Measurements from ENCODE around the gene TMEM179.
"Not testable (repeated sequence)": the region's sequence is repeated elsewhere in the genome, so short reads cannot be mapped to it uniquely, and the experiment has no call there.

The TMEM179 gene

DNA sequence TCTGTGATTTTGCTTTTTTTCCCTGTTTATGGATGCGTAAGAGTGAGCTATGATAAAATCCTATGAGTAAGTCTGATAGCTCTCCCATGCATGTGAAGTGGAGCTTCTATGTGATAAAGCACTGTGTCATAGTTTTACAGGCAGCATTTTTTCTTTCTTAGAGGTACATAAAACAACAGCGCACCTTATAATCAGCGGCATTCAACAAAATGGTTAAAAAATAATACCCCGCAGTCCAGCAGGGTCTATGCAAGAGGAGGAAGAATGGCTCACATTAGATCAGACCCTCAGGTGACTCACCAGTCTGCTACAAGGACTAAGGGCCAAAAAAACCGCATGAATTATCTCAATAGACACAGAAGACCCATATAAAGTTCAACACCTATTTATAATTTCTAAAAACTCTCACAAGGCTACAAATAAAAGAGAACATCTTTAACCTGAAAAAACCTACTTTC, 33.0 kb upstream of the TMEM179 start:
- DNase-seq = no peak

DNA sequence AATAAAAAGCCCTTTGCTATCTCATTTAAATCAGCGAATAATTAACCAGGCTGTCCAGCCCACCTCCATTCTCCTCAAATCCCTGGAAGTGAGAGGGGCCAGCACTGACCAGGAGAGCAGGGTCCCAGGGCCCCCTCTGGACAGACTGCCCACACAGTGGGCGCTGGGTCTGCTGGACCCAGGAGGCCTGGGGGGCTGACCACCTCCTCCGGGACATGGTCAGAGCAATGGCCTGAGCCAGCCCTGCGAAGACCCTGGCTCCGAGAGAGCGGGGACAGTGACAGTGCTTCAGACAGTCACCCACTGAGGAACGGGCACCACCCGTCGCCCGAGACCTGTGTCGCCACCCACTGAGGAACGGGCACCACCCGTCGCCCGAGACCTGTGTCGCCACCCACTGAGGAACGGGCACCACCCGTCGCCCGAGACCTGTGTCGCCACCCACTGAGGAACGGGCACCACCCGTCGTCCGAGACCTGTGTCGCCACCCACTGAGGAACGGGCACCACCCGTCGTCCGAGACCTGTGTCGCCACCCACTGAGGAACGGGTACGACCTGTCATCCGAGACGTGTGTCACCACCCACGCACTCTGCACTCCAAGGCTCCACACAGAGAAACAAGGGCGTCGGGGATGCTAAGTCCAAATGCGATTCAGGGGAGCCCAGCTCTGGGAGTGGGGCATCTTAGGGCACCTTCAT, 32.4 kb upstream of the TMEM179 start:
- DNase-seq = not testable (repeated sequence)

DNA sequence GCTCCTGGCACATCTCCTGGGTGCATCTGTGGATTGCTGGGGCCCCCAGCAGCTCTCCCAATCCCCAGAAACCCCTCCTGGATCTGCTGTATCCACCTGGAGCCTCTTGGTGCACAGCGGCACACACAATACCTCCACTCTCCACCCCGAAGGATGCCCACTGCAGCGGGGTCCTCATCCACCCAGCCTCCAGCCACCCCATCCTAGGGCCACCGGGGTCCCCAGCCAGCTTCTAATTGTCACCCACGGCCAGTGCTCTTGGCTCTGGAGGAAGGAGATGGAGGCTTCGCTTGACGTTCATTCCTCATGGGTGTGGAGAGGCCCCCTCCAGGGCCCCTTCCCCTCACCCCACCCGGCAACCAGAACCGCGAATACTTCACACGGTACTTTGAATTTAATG, 31.6 kb upstream of the TMEM179 start:
- DNase-seq = no peak

DNA sequence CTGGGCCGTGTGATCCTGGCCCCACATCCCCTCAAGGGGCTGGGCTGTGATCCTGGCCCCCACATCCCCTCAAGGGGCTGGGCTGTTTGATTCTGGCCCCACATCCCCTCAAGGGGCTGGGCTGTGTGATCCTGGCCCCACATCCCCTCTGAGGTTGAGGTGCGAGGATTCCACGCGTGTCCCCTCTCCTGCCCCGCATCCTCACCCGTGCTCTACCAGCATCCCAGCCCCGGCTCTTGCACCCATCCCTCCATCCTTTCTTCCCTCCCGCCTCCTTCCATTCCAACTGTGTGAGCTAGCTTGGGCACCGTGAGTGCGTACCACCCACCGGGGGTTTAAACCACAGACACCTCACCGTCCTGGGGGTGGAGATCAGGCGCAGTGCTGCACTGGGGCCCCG, 31.1 kb upstream of the TMEM179 start:
- no peak for DNase-seq

DNA sequence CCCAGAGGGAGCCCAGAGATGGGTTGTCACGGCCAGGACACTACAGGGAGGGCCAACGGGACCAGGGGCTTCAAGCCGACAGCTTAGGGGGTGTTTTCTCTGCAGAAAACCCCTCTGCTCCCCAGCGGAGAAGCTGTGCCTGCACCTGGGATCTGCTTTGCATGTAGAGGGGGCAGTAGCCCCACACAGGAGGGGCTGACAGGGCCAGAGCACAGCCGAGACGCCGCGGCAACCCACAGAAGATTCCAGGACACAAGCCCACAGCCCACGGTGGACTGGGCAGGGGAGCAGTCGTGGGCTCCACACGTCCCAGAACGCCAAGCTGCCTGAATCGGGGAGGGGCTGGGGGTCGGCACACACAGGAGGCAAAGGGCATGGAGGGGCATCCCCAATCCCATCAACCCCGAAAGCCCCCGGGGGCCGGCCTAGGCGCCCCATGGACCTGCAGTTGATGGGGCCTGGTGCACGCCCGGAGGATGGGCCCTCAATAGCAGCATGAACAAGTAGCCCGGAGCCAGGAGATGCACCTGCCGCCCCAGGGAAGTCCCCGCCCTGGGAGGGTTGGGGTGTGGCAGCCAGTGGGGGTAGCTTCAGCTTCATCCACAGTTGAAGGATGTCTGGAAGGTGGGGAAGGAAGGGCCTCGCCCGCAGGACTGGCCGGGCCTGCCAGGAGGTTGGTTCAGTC, 30.5 kb upstream of the TMEM179 start:
- DNase-seq = no peak

DNA sequence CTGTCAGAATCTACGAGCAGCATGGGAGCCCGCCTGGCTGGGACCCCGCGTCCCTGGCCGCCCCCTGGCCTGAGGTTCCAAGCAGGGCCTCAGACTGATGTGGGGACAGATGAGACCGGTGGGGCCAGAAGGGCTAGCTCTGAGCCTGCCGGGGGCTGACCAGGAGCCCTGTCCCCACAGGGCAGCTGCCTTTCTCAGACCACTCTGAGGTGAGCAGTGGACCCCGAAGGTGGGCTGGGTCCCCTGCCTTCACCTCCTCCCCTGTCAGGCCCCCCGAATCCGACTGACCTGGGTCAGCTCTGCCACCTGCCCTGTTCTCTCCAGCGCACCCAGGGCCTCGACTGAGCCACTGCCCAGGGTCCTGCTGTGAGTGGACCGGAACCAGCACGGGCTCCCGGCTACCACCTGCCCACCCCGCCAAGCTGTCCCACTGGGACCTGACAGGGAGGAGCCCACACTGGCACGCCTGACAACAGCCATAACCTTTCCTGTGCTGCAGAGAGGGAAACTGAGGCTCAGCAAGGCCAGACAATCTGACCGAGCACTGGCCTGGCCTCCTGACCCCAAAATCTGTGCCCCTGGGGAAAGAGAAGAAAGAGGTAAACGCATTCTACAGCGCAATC, 29.7 kb upstream of the TMEM179 start:
- DNase-seq = no peak

DNA sequence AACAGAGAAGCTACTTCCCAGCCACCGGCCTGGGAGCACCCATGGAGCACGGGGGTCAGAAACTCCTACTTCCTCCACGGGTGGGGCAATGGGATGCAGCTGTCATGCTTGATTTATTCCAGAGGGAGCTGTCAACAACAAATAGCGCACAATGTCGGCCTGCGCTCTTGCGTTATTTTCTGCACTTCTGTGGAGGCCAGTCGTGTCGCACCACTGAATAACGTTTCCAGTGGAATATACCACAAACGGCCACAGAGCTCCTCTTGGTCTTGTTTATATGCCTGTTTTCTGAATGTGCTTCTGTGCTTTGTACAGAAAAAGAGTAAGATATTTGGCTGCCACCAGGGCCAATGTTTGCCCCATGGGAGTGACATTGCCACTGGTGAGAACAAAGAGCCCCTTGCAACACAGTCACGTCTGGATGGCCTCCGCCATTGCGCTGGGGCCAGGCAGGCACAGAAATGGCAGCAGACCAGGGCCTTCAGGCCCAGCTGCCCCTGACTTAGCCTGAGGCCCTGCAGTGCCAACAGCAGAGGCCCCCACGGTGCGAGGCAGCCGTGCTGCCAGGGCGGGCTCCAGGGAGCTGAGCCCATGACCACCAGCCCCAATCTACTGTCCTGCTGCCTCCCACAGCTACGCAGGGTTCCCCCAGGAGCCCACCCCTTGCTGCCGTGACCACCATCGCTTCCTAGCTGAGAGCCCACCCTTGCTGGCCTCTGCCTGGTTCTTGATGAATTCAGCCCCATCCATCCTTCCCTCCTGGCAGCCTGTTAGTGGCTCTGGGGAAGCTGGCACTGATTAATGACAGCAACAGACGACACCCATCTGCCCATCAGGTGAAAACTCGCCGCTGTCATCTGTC, 28.9 kb upstream of the TMEM179 start:
- DNase-seq = no peak

DNA sequence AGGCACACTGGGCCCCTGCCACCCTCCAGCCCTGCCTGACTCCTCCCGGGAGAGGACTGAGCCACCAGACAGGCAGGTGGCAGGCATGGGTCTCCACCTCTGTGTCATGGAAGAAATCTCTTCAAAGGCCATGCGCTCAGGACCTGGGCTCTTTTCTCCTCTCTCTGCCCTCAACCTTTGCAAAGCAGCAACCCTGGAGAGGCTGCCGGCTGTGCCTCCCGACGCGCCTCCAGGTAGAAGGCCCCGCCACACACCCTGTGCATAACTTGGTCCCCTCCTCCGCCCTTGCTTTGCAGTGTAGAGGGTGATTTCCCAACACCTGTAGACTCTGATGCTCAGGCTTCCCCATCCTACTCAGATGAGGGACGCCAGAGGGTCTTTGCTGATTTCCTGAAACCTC, 28.2 kb upstream of the TMEM179 start:
- DNase-seq = no peak

DNA sequence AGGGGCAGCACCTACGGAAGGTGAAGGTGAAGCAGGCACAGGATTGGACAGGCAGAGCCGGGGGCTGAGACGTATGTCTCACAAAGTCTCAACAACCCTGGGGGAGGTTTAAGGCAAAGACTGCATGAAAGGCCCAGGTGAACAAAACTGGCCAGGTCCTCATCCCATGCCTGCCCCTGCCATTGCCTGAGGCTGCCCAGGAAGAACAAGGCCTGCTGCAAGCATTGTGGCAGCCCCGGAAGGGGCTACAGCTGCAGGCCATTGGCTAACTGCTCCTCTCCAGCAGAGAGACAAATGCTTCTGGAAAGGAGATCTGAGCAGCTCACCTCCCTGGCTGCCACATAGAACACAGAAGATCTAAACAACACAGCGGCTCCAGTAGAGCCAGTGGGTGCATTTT, 20.4 kb upstream of the TMEM179 start:
- DNase-seq = no peak

DNA sequence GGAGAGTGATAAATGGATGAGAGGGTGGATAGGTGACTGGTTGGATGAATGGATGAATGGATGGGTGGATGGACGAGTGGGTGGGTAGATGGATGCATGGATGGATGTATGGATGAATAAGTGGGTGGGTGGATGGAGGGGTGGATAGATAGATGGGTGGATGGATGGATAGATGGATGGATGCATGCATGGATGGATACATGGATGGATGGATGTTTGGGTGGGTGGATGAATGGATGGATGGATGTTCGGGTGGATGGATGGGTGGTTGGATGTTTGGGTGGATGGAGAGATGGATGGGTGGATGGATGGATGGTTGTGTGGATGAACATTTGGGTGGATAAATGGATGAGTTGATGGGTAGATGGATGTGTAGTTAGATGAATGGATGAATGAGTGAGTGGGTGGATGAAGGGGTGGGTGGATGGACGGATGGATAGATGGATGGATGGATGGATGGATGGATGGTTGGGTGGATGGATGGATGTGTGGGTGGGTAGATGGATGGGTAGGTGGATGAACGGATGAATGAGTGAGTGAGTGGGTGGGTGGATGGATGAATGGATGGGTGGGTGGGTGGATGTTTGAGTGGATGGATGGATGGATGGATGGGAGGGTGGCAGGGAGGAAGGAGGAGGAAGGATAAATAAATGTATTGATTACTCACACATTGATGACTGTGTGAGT, 9.7 kb upstream of the TMEM179 start:
- DNase-seq = no peak

DNA sequence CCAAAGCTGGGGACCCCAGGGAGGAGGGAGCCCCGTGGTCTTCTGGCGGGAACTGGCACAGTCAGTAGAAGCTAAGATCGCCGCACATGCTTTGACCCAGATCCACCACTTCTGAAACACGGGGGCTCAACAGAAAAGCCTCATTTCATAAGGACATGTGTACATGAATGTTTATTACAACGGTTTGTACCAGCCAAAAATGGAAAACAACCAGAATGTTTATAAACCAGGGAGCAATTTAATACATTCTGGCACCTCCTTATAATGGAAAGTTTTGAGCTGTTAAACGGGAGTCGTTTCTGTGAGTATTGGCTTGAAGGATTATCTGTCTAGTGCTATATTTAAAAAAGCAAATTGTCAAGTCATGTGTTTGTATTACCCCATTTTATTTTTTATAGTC, 7.3 kb upstream of the TMEM179 start:
- no peak for DNase-seq

DNA sequence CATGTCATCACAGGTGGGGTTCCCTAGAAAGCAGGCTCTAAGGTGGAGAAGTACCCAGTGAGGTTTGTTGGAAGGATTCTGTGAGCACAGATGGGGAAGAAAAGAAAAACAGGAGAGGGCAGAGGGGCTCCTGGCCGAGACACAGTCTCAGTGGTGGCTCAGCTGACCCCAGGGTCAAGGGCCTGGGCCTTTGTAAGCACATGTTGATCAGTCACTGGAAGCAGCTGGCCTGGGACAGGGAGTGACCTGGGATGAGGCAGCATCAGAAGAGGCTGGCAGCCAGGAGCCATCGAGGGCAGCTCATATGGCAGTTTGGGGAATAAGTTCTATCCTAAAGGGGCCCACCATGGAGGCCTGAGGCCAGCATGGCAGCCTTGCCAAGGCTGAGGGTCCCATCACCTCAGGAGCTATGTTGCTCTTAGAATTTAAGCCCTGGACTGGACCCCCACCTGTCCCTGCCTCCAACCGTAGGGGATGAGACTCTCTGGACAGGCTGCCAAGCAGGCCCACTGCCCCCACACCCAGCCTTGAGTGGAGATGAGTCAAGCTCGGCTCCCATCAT, 6.3 kb upstream of the TMEM179 start:
- no peak for DNase-seq

DNA sequence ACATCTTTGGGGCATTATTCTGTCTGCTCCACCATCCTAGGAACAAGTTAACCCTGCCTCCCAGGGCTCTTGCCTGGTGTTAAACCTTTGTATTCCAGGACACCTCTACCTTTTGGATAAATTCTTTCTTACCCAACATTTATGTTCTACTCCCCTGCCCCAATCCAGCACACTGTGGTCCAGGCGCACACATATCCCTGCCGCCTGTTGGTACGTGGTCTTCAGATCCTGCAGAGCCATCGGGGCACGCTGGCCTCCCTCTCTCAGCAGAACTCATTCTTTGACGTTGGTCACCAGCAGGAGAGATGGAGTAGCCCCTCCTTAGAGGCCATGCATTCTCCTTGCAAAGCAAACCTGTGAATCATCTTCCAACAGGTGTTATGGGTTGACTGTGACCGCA, 5.1 kb upstream of the TMEM179 start:
- DNase-seq = no peak

DNA sequence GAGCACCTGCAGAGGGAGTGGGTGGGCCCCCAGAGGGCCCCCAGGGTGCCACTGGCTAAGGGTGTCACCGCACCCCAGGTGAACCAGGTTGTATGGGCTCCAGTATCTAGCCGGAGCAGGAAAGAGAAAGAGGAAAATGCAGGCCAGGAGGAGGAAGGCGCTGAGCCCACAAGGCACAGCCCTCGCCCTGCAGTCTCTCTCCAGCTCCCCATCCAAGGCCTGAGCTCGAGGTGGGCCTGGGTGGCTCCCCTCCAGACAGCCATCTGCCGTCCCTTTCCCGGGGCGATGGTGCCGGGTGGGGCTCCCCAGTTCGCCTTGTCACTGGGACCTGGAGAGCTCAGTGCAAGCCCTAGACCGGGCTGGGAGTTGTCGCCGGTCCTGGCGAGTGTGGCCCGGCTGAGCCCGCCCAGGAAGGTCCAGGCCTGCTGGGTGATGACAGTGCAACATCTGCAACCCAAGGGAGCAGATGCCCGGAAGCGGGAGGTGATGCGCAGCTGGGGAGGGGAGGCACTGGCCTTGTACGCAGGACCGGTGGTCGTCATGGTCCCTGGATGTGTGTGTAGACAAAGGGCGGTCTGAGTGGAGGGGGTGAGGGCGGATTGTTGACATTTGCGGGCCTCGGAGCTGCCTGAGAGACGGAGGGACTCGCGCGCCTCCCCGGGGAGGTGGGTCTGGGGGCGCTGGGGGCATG, 716 bp downstream of the TMEM179 start:
- DNase-seq = peak; percentile 16

DNA sequence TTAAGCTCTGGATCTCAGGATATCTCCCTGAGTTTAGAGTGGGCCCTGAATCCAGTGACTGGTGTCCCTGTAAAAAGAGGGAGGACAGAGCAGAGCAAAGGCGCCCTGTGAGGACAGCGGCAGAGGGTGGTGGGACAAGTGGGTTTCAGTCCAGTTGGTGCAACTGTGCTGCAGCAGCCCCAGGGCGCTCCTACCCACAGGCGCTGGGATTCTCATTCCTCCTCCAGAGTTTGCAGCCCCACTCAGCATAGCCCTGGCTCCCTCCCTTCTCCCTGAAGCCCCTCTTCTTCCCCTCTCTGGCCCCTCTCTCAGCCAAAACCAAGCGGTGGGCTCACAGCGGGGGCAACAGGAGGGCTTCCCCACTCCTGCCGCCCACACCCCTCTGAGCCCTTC, 1.6 kb downstream of the TMEM179 start:
- no peak for DNase-seq

DNA sequence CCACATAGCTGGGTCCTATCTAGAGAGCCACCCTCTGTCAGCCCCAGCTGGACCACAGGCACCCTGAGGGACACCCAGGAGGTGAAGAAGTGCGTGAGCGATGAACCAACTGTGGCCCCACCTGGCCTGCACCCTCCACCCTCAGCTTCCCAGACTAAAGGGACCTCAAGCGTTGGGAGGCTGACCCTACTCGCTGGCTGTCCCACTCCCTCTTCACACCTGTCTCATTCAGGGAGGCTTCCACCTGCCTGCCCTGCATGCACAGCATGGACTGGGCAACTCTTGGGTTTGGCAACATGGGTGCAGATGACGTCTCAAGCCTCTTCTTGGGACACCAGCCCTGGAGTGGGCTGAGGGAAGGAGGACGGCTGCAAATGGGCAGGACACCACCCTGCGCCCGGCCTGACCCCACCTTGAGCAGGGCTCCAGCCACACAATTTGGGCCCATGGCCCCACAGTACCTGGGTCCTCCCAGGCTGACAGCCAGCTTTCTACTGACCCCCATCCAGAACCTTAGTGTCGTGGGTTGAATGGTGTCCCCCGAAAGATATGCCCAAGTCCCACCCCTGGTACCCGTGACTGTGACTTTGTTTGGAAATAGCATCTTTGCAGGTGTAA, 2.1 kb downstream of the TMEM179 start:
- no peak for DNase-seq

DNA sequence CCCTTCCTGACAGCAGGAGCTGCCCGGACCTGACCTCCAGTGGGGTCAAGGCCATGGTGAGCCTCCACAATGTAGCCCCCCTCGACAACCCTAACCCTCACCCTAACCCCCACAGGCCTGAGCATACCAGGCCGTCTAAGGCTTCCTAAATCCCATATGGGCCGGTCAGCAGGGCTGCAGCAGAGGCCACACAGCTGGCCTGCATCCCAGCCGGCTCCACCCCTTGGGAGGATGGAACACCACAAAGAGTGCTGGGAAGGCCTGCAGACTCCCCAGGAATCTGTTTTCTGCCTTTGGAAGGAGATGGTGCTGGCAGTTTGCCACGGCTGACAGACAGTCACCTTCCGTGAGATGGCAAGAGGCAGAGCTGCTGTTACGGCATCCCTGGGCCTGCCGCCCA, 2.8 kb downstream of the TMEM179 start:
- DNase-seq = no peak

DNA sequence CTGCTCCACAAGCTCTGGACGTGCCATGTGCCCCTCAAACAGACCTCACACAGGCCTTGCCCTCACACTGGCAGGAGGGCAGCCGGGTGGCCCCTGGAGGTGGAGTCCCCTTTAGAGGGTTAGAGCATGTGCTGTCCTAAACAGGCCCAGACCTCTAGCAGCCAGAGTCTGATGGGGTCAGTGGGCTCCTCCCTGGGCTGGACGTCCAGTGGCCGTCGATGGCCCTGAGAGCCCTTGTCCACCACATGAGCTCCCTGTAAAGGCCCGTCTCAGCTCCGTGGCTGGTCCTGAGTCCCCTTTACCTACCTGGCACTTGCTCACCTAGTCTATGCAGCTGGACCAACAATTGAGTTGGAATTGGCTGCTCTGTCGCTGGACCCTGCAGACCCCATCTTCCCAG, 3.8 kb downstream of the TMEM179 start:
- no peak for DNase-seq

DNA sequence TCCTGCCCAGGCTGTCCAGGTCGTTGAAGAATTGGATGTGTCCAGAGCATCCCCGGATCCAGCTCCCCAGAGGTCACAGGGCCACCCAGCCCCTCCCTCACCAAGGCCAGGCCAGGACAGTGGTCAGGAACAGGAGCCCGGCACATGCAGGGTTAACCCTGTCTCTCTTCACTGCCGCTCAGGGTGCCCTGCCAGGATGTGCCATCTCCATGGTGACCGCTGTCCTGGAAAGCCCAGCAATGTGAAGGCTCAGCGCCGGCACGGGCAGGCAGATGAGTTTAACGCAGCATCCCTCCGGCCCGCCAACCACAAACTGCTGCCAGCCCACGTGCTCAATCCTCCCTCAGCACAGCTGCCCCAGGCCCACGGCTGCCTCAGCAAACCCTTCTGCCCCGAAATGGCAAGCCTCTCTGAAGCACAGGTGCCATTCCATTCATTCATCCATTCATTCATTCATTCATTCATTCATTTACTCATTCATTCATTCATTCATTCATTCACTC, 4.4 kb downstream of the TMEM179 start:
- no peak for DNase-seq

DNA sequence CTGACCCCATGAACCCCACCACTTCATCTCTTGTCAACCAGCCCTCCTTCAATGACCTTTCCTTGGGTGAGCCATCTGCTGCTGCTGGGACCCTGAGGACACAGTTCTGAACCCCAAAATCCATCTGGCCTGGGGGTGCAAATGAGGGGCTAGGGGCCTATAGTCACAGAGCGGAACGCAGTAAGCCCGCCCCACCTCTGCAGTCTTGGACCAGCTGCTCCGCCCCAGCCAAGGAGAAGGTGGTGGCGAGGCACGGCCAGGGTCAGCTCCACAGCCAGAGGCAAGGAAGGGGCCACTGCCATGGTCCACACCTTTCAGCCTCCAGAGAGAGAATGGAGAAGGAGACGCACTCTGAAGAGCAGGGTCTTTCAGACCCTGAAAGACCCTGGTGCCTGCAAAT, 5.1 kb downstream of the TMEM179 start:
- no peak for DNase-seq

DNA sequence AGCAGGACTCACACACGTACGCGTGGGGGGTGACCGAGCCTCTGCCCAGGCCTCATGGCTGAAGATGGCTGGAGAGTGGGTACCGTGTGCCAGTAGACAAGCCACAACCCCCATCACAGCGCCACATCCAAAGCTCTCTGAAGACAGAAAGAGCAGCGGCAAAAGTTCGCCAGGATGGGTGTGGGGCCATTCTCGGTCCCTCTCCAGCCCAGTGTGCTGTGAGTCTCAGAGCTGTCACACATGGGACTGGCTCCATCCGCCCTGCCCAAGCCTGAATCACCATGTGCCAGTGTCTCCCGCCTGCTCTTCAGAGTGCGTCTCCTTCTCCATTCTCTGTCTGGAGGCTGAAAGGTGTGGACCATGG, 5.7 kb downstream of the TMEM179 start:
- no peak for DNase-seq

Data from DMS153 (cell line).